GM10847 (cell line): ENCODE measurements around the gene UBE2A.

Source experiments
- POLR2A ChIP-seq: IDR thresholded peaks from 2 replicates; pipeline ENCODE4 v1.6.1; 2011; ENCODE audit not compliant: insufficient read length; ENCODE audit errors: extremely low read depth

Gene UBE2A

GRCh38 chrX:119604766-119605463, 30.6 kb downstream of the UBE2A start:
- no peak for TF ChIP-seq POLR2A

- no peak for TF ChIP-seq POLR2A
Measured at GRCh38 chrX:119605464-119606279, 31.3 kb downstream of the UBE2A start.

DNA sequence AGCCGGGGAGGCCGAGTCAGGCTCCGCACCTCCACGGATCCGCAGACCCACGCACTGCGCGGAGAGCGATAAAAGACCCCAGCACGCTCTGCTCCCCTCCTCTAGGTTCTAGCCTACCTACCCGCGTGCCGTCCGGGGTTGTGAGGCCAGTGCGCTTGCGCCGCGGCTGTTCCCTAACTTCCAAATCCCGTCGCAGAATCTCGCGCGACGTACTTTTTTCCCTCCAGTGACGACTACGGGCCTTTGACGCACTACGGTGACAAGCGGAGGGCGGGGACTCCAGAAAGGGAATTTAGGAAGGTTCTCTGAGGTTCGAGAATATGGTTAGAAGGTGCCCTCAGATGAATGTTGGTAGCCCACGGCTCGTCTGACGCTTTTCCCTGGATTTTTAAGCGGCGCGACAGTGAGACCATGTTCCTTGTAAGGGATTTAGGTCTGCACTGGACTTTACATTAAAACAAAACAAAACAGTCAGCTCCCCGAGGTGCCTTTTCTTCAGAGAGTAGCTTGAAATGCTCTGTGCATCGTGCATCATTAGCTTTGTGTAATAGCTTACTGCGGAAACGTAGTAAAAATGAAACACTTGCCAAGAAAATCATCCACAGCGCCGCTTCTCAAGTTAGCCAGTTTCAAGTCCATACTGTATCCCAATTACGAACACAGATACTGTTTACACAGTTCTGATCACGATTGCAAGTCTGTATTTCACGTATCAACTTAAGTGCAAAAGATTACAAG, 32.1 kb downstream of the UBE2A start, which contains the start of gene NKRF:
TSS of gene NKRF (minus strand) at position 145 of the 738 bp plus-strand sequence.
- peak; percentile 71 for TF ChIP-seq POLR2A

GRCh38 chrX:119607018-119607389, 32.6 kb downstream of the UBE2A start:
- TF ChIP-seq POLR2A: no peak

- no peak for TF ChIP-seq POLR2A
Measured at GRCh38 chrX:119614776-119615175, 40.4 kb downstream of the UBE2A start.

- TF ChIP-seq POLR2A: no peak
Measured at GRCh38 chrX:119617517-119618164, 43.3 kb downstream of the UBE2A start.

DNA sequence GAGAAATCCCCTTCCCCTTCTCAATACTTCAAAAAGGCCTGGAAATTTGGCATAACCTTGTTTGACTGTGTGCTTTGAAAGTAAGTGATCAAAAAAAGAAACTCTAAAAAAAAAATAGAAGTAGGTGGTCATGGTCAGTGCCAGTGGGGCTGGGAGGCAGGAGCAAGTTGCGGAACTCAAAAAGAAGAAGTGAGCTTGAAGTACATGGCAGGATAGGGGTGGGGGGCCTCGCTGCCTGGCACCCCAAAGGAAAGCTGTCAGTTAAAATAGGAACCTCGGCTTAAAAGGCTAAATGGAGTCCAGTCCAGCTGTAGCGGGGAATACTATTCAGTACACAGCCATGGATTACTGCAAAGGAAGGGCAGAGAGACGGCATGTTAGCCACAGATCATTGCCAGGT, 44.1 kb downstream of the UBE2A start:
- no peak for TF ChIP-seq POLR2A

GRCh38 chrX:119622356-119623232, 48.2 kb downstream of the UBE2A start:
- TF ChIP-seq POLR2A: no peak

DNA sequence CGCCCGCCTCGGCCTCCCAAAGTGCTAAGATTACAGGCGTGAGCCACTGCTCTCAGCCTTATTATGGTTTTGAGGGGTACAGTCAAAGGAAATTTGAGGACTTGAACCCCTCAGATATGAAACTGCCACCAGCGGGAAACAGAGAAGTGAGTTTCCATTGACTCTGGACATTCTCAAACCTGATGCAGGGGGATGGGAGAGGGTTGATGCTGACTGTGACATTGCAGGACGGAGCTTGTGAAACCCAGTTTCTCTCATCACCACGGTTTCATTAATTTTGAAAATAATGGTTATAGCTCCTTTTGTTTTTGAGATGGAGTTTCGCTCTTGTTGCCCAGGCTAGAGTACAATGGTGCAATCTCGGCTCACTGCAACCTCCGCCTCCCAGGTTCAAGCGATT, 50.1 kb downstream of the UBE2A start:
- TF ChIP-seq POLR2A: no peak

- TF ChIP-seq POLR2A: no peak
Measured at GRCh38 chrX:119624951-119625668, 50.7 kb downstream of the UBE2A start.

DNA sequence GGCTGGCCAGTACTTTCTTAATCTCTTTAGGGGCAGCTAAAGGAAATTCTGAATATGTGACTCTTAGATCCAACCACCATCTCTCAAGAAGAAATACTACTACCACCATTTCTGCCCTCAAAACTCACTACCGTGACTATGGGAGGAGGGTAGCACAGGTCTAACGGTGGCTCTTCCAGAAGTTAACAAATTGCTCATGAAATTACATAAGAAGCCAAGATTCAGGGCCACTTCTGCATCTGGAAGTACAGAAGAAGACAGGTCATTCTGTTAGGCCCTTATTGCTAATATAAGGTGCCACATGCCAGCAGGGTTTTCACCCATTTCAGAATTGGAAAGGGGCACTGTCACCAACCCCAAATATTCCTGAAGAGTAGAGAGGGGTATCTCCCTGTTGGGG, 51.5 kb downstream of the UBE2A start:
- TF ChIP-seq POLR2A: no peak
